HUES6 (cell line): ENCODE data around the gene POLR3E.

ENCODE experiments used
- H3K27ac ChIP-seq: 2 replicates; pipeline ENCODE4 v1.7.0; 2013; ENCODE audit warnings: low read depth, mild to moderate bottlenecking, low read length, inconsistent platforms
- H3K27me3 ChIP-seq: 2 replicates; pipeline ENCODE4 v1.6.1; 2013; ENCODE audit warnings: low read length; ENCODE audit not compliant: control insufficient read depth, insufficient read depth
- H3K36me3 ChIP-seq: 2 replicates; pipeline ENCODE4 v1.6.1; 2013; ENCODE audit warnings: low read length; ENCODE audit not compliant: control insufficient read depth, insufficient read depth
- H3K4me1 ChIP-seq: 2 replicates; pipeline ENCODE4 v1.6.1; 2013; ENCODE audit warnings: low read length; ENCODE audit not compliant: control insufficient read depth, insufficient read depth
- H3K4me3 ChIP-seq: 2 replicates; pipeline ENCODE4 v1.5.1; 2013; ENCODE audit warnings: low read depth, low read length
- H3K9ac ChIP-seq: one replicate; pipeline ENCODE4 v1.6.1; 2013; ENCODE audit warnings: mild to moderate bottlenecking, low read length
- H3K9me3 ChIP-seq: 2 replicates; pipeline ENCODE4 v1.6.1; 2013; ENCODE audit warnings: low read depth, low read length; ENCODE audit not compliant: control insufficient read depth, insufficient read depth

The POLR3E gene

GRCh38 chr16:22307838-22308237 lies 10.6 kb downstream of the POLR3E start:
- Histone ChIP-seq H3K27me3 (no peaks in the 10 kb centered on the region), H3K9me3 (no peaks in the 10 kb centered on the region), H3K4me3 (no peak overlapping the region), H3K4me1 (no peaks in the 10 kb centered on the region), H3K27ac (no peak overlapping the region), H3K9ac (no peak overlapping the region), H3K36me3 (peaks cover 88% of the 10 kb centered on the region)

GRCh38 chr16:22308824-22309520 lies 11.8 kb downstream of the POLR3E start:
- H3K9ac ChIP-seq: no peak overlapping the region

GRCh38 chr16:22311520-22311919 lies 14.3 kb downstream of the POLR3E start:
- H3K4me3 ChIP-seq: no peak overlapping the region
- H3K27ac ChIP-seq: no peak overlapping the region
- H3K27me3 ChIP-seq: no peaks in the 10 kb centered on the region
- no peak overlapping the region for H3K9ac ChIP-seq
- H3K36me3 ChIP-seq: peaks cover 91% of the 10 kb centered on the region
- no peaks in the 10 kb centered on the region for H3K9me3 ChIP-seq
- H3K4me1 ChIP-seq: no peaks in the 10 kb centered on the region

More at GRCh38 chr16:22308824-22309520, 11.8 kb downstream of the POLR3E start:
- Histone ChIP-seq H3K4me3 (no peak overlapping the region), H3K27ac (no peak overlapping the region), H3K4me1 (no peaks in the 10 kb centered on the region), H3K36me3 (peaks cover 91% of the 10 kb centered on the region), H3K9me3 (no peaks in the 10 kb centered on the region), H3K27me3 (no peaks in the 10 kb centered on the region)

GRCh38 chr16:22312897-22313781 lies 15.9 kb downstream of the POLR3E start:
- no peaks in the 10 kb centered on the region for H3K9me3 ChIP-seq
- H3K9ac ChIP-seq: no peak overlapping the region
- H3K27me3 ChIP-seq: no peaks in the 10 kb centered on the region
- H3K4me3 ChIP-seq: no peak overlapping the region
- no peaks in the 10 kb centered on the region for H3K4me1 ChIP-seq
- peaks cover 89% of the 10 kb centered on the region for H3K36me3 ChIP-seq
- H3K27ac ChIP-seq: no peak overlapping the region

DNA sequence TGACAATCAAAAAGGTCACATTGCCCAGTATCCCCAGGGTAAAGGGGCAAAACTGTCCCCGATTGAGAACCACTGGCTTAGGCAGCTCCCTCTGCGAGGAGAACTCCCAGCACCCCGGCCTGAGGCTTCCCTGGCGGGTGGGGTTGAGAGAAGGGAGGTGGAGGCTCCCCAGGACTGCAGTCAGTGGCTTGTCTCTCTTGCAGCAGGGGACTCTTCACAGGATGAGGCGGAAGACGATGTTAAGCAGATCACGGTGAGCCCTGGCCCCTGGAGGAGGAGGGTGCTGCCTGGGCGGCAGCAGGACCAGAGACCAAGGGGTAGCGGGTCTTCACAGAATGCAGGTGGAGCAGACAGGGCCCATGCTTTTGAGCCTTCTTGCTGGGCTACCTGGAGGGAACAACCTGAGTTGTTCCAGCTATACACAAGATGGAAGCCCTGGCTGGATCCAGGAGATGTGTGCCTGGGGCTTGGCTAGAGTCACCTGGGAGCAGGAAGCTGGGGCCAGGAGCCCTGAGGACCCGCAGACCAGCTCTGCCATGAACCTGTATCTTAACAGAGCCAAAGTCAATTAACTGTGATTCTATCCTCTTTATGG lies 16.8 kb downstream of the POLR3E start:
- no peak overlapping the region for H3K9ac ChIP-seq
- peaks cover 88% of the 10 kb centered on the region for H3K36me3 ChIP-seq
- H3K4me1 ChIP-seq: no peaks in the 10 kb centered on the region
- 0 out of 2 replicates have a peak overlapping the region, but pooled peaks have one; percentile 14 for H3K27ac ChIP-seq
- H3K27me3 ChIP-seq: no peaks in the 10 kb centered on the region
- H3K4me3 ChIP-seq: no peak overlapping the region
- H3K9me3 ChIP-seq: no peaks in the 10 kb centered on the region

- peaks cover 86% of the 10 kb centered on the region for H3K36me3 ChIP-seq
- H3K4me1 ChIP-seq: no peaks in the 10 kb centered on the region
- no peak overlapping the region for H3K9ac ChIP-seq
- H3K27me3 ChIP-seq: no peaks in the 10 kb centered on the region
- H3K9me3 ChIP-seq: no peaks in the 10 kb centered on the region
- H3K4me3 ChIP-seq: no peak overlapping the region
- H3K27ac ChIP-seq: 0 out of 2 replicates have a peak overlapping the region, but pooled peaks have one; percentile 14
These were observed 17.7 kb downstream of the POLR3E start for GRCh38 chr16:22314661-22315626.

GRCh38 chr16:22315979-22316378 lies 18.8 kb downstream of the POLR3E start:
- Histone ChIP-seq H3K27ac (no peak overlapping the region), H3K4me1 (no peaks in the 10 kb centered on the region), H3K9me3 (no peaks in the 10 kb centered on the region)

GRCh38 chr16:22316411-22316811 lies 19.2 kb downstream of the POLR3E start:
- H3K36me3 ChIP-seq: peaks cover 79% of the 10 kb centered on the region
- 0 out of 2 replicates have a peak, but pooled peaks cover 1% of the 10 kb centered on the region for H3K4me1 ChIP-seq
- H3K27me3 ChIP-seq: no peaks in the 10 kb centered on the region

More at GRCh38 chr16:22315979-22316378, 18.8 kb downstream of the POLR3E start:
- Histone ChIP-seq H3K4me3 (no peak overlapping the region), H3K36me3 (peaks cover 78% of the 10 kb centered on the region), H3K27me3 (no peaks in the 10 kb centered on the region), H3K9ac (no peak overlapping the region)

DNA sequence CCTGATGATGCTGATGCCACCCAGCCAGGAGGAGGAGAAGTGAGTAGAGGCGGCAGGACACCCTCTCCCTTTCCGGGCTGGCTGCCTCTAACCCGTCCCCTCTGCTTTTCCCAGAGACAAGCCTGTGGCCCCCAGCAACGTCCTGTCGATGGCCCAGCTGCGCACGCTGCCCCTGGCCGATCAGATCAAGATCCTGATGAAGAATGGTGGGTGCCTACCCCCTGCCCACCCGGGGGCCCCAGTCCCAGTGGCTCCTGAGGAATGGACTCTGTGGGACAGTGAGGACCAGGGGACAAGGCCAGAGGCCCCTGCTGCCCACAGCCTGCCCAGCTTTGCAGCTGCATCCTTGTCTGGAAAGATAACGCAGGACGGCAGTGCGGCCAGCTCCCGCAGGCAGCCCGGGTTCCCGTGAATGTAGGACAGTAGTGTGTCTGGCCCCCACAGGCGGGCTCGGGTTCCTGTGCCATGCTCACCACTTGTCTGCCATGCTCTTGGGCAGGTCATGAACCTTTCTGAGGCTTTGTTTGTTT lies 19.9 kb downstream of the POLR3E start:
- H3K36me3 ChIP-seq: peaks cover 79% of the 10 kb centered on the region
- no peaks in the 10 kb centered on the region for H3K27me3 ChIP-seq
- no peak overlapping the region for H3K27ac ChIP-seq

More at GRCh38 chr16:22316411-22316811, 19.2 kb downstream of the POLR3E start:
- H3K4me3 ChIP-seq: no peak overlapping the region
- H3K9ac ChIP-seq: no peak overlapping the region
- H3K27ac ChIP-seq: no peak overlapping the region
- H3K9me3 ChIP-seq: no peaks in the 10 kb centered on the region

GRCh38 chr16:22317625-22318024 lies 20.4 kb downstream of the POLR3E start:
- Histone ChIP-seq H3K9me3 (no peaks in the 10 kb centered on the region), H3K36me3 (peaks cover 80% of the 10 kb centered on the region), H3K27ac (no peak overlapping the region), H3K4me3 (no peak overlapping the region), H3K9ac (no peak overlapping the region), H3K27me3 (no peaks in the 10 kb centered on the region), H3K4me1 (0 out of 2 replicates have a peak, but pooled peaks cover 2% of the 10 kb centered on the region)

More for the DNA sequence above, 19.9 kb downstream of the POLR3E start:
- H3K4me1 ChIP-seq: 0 out of 2 replicates have a peak, but pooled peaks cover 2% of the 10 kb centered on the region
- no peaks in the 10 kb centered on the region for H3K9me3 ChIP-seq
- no peak overlapping the region for H3K9ac ChIP-seq
- no peak overlapping the region for H3K4me3 ChIP-seq
